GM19372 (cell line): Measurements from ENCODE around the gene SSNA1.

Experiments
- ATAC-seq: cut with Tn5 transposase; IDR thresholded peaks from one replicate; pipeline ENCODE4 v1.9.1; 2021; ENCODE audit warnings: mild to moderate bottlenecking, low read depth, moderate library complexity; ENCODE audit not compliant: unreplicated experiment

SSNA1 gene

GRCh38 chr9:137217276-137218211 lies 29.1 kb downstream of the SSNA1 start:
- ATAC-seq: no peak

GRCh38 chr9:137218212-137218753 lies 29.8 kb downstream of the SSNA1 start:
- ATAC-seq: no peak

- no peak for ATAC-seq
Observed at GRCh38 chr9:137218754-137219271, 30.3 kb downstream of the SSNA1 start.

- ATAC-seq: no peak
Observed at GRCh38 chr9:137219757-137220316, 31.4 kb downstream of the SSNA1 start.

- no peak for ATAC-seq
Observed at GRCh38 chr9:137220317-137221094, 32.0 kb downstream of the SSNA1 start.

GRCh38 chr9:137221095-137221505 lies 32.6 kb downstream of the SSNA1 start:
- ATAC-seq: no peak

- ATAC-seq: no peak
Observed at GRCh38 chr9:137221506-137222111, 33.1 kb downstream of the SSNA1 start.

GRCh38 chr9:137222190-137223077 lies 34.0 kb downstream of the SSNA1 start, which contains the start of gene RNF208:
Gene RNF208 (minus strand): TSS chr9:137222240. CDS start chr9:137221212, 1,028 bp downstream.
- ATAC-seq: no peak

GRCh38 chr9:137223078-137223970 lies 34.8 kb downstream of the SSNA1 start:
- peak; percentile 75 for ATAC-seq

GRCh38 chr9:137224830-137225694 lies 36.6 kb downstream of the SSNA1 start, which contains the start of gene CYSRT1:
Gene CYSRT1 (plus strand): TSS chr9:137225174. CDS start chr9:137225622, 448 bp downstream.
- no peak for ATAC-seq

- ATAC-seq: no peak
Observed at GRCh38 chr9:137225699-137226331, 37.3 kb downstream of the SSNA1 start.

GRCh38 chr9:137226338-137227053 lies 38.0 kb downstream of the SSNA1 start:
- ATAC-seq: no peak

- no peak for ATAC-seq
Observed at GRCh38 chr9:137227054-137227852, 38.8 kb downstream of the SSNA1 start, which contains the start of gene RNF224. Gene RNF224 (plus strand): TSS chr9:137227502. CDS start chr9:137228336, 834 bp downstream.

- ATAC-seq: no peak
Observed at GRCh38 chr9:137227853-137228505, 39.5 kb downstream of the SSNA1 start.
